GM12878 (cell line): Measurements from ENCODE around the gene TRAP1. TPM values are rescaled to one million over a fixed set of nuclear protein-coding genes. Genes with fewer than 3 reads are reported as not detected.

Source experiments
- ATAC-seq: fragments of 200-7000 bp; cut with Tn5 transposase; 3 replicates; pipeline ENCODE4 v1.9.1; 2020; ENCODE audit warnings: mild to moderate bottlenecking, moderate library complexity
- BruUV-seq: library from RNA; stranded (reverse); fragments of 400-500 nt; replicated peaks from 2 replicates; lab custom pipeline; 2021; lab: Mats Ljungman, UMichigan
- CTCF ChIA-PET: fragments of 300-600 bp; sonication (Branson Sonifier 250); formaldehyde crosslinking; extraction: SDS; loops from one replicate; lab custom pipeline; 2021; ENCODE audit warnings: inconsistent platforms; lab: Yijun Ruan, JAX
- POLR2A ChIA-PET: fragments of 350-600 bp; formaldehyde crosslinking; extraction: SDS; loops from one replicate; lab custom pipeline; 2021; ENCODE audit warnings: inconsistent platforms; lab: Charles Lee
- RAD21 ChIA-PET: fragments of 300-600 bp; sonication (Branson Sonifier 250); formaldehyde crosslinking; loops from one replicate; lab custom pipeline; 2023; ENCODE audit warnings: antibody characterized with exemption; ENCODE audit not compliant: unreplicated experiment; lab: Charles Lee
- SMC1A ChIA-PET: fragments of 300-600 bp; sonication (Branson Sonifier 250); formaldehyde crosslinking; loops from one replicate; lab custom pipeline; 2023; ENCODE audit not compliant: unreplicated experiment, uncharacterized antibody; lab: Charles Lee
- DNase-seq: peaks from one replicate; pipeline ENCODE4 v3.0.0-alpha.2; 2011; ENCODE audit warnings: low read depth, low spot score
- FAIRE-seq: peaks from 3 replicates; lab custom pipeline; 2011; peaks lifted over from hg19 to GRCh38; lab: Jason Lieb, UNC
- H2AFZ ChIP-seq: 2 replicates; pipeline ENCODE4 v1.6.0; 2011; ENCODE audit warnings: low read depth, low read length, control low read depth; ENCODE audit not compliant: control insufficient read depth
- H3K27ac ChIP-seq: 2 replicates; pipeline ENCODE4 v1.5.1; 2011; ENCODE audit warnings: control low read depth; ENCODE audit not compliant: control insufficient read depth, insufficient read depth
- H3K27me3 ChIP-seq, 2 experiments: replicated peaks in 1 of 2; 2 replicates each; pipeline versions ENCODE4 v1.6.0 to v1.6.1; 2011; ENCODE audit warnings: low read length in 1 of 2; ENCODE audit not compliant: control insufficient read depth in 2 of 2, insufficient read depth in 2 of 2
- H3K36me3 ChIP-seq, 2 experiments: 2 replicates each; pipeline ENCODE4 v1.5.1; 2011; ENCODE audit warnings: low read length in 1 of 2; ENCODE audit not compliant: control insufficient read depth in 2 of 2, insufficient read depth in 2 of 2
- H3K4me1 ChIP-seq: 2 replicates; pipeline ENCODE4 v1.6.1; 2011; ENCODE audit warnings: mild to moderate bottlenecking, low read length, moderate library complexity, mixed read lengths; ENCODE audit not compliant: control insufficient read depth, insufficient read depth
- H3K4me2 ChIP-seq: 2 replicates; pipeline ENCODE4 v1.6.0; 2011; ENCODE audit warnings: control low read depth; ENCODE audit not compliant: control insufficient read depth, insufficient read depth
- H3K4me3 ChIP-seq: fragments of 200-600 bp; sonication (generic); 2 replicates; pipeline ENCODE4 v1.5.1; 2016
- H3K79me2 ChIP-seq: 2 replicates; pipeline ENCODE4 v1.6.0; 2011; ENCODE audit warnings: low read length; ENCODE audit not compliant: control insufficient read depth, insufficient read depth
- H3K9ac ChIP-seq: 2 replicates; pipeline ENCODE4 v1.8.0; 2011; ENCODE audit warnings: low read length, control low read depth, mixed read lengths; ENCODE audit not compliant: control insufficient read depth, insufficient read depth
- H3K9me3 ChIP-seq: replicated peaks from 3 replicates; pipeline ENCODE4 v1.5.1; 2011; ENCODE audit warnings: mild to moderate bottlenecking, low read length; ENCODE audit not compliant: control insufficient read depth, insufficient read depth
- H4K20me1 ChIP-seq: 2 replicates; pipeline ENCODE4 v1.6.0; 2011; ENCODE audit not compliant: control insufficient read depth, insufficient read depth
- ATF2 ChIP-seq: IDR thresholded peaks from 2 replicates; pipeline ENCODE4 v1.6.1; 2012; ENCODE audit warnings: low read length, inconsistent platforms
- BCL11A ChIP-seq: IDR thresholded peaks from 2 replicates; pipeline ENCODE4 v1.6.1; 2011; ENCODE audit warnings: low read depth, low read length
- CREM ChIP-seq: IDR thresholded peaks from 2 replicates; pipeline ENCODE4 v1.6.1; 2014; ENCODE audit warnings: antibody characterized with exemption, low read depth
- CTCF ChIP-seq, 3 experiments: IDR thresholded peaks in 2 of 3; conservative IDR thresholded peaks in 1 of 3; 2 replicates each; pipeline ENCODE4 v1.5.1; 2011; ENCODE audit warnings: low read depth in 3 of 3, low read length in 3 of 3, mild to moderate bottlenecking in 3 of 3, control low read depth in 2 of 3, moderate library complexity in 2 of 3, inconsistent platforms in 1 of 3, mixed read lengths in 1 of 3; ENCODE audit not compliant: control insufficient read depth in 2 of 3, insufficient read depth in 1 of 3; ENCODE audit errors: extremely low read depth in 1 of 3
- ELK1 ChIP-seq: IDR thresholded peaks from 2 replicates; pipeline ENCODE4 v1.6.1; 2012; ENCODE audit warnings: low read depth, low read length, improper control_type of control experiment
- MTA2 ChIP-seq: fragments of 450-650 bp; IDR thresholded peaks from 2 replicates; pipeline ENCODE4 v1.6.1; 2016; ENCODE audit warnings: low read depth, mild to moderate bottlenecking, moderate library complexity
- MXI1 ChIP-seq: fragments of 150-350 bp; IDR thresholded peaks from 2 replicates; pipeline ENCODE4 v1.6.1; 2011; ENCODE audit warnings: low read depth, mild to moderate bottlenecking, inconsistent platforms, low read length, improper control_type of control experiment
- NFIC ChIP-seq: IDR thresholded peaks from 2 replicates; pipeline ENCODE4 v1.6.1; 2012; ENCODE audit warnings: low read depth, mild to moderate bottlenecking, inconsistent platforms, low read length, moderate library complexity
- PAX5 ChIP-seq: IDR thresholded peaks from 2 replicates; pipeline ENCODE4 v1.6.1; 2011; ENCODE audit warnings: low read depth, low read length, borderline replicate concordance
- RAD51 ChIP-seq: fragments of 450-650 bp; IDR thresholded peaks from 2 replicates; pipeline ENCODE4 v1.6.1; 2016; ENCODE audit warnings: moderate library complexity, mild to moderate bottlenecking, inconsistent platforms
- RFX5 ChIP-seq: IDR thresholded peaks from 2 replicates; pipeline ENCODE4 v1.6.1; 2011; ENCODE audit warnings: low read depth, low read length, improper control_type of control experiment
- SPI1 ChIP-seq: IDR thresholded peaks from 2 replicates; pipeline ENCODE4 v1.6.1; 2011; ENCODE audit warnings: low read depth, mild to moderate bottlenecking, low read length, moderate library complexity, borderline replicate concordance; ENCODE audit not compliant: insufficient read depth
- SUPT20H ChIP-seq: IDR thresholded peaks from 2 replicates; pipeline ENCODE4 v1.6.1; 2011; ENCODE audit warnings: low read depth, mild to moderate bottlenecking, low read length, moderate library complexity, borderline replicate concordance; ENCODE audit not compliant: control insufficient read depth
- TCF3 ChIP-seq: IDR thresholded peaks from 2 replicates; pipeline ENCODE4 v1.6.1; 2012; ENCODE audit warnings: low read depth, mild to moderate bottlenecking, low read length, borderline replicate concordance; ENCODE audit not compliant: insufficient read depth
- USF2 ChIP-seq: IDR thresholded peaks from 2 replicates; pipeline ENCODE4 v1.6.1; 2011; ENCODE audit warnings: low read depth, low read length, improper control_type of control experiment, borderline replicate concordance
- WGBS: methylation state at CpG from one replicate; pipeline ENCODE4 v1.1.6; 2016; ENCODE audit warnings: low lambda C conversion rate; ENCODE audit not compliant: insufficient replicate concordance, insufficient coverage; ENCODE audit errors: missing lambda C conversion rate; 5-methylcytosine and 5-hydroxymethylcytosine counted together
- in situ Hi-C: fragments of 300-500 bp; cut with MboI; formaldehyde crosslinking; loops from 9 replicates; pipeline ENCODE4 v1.14.3; 2018; ENCODE audit warnings: mixed read lengths
- intact Hi-C: fragments of 100-400 bp; cut with micrococcal nuclease; formaldehyde crosslinking; loops from one replicate; pipeline ENCODE4 v1.14.2; 2022; ENCODE audit not compliant: unreplicated experiment
- polyA plus RNA-seq, 11 experiments: library from polyadenylated mRNA; depleted of rRNA in 4 of 11; unstranded in 6 of 11; stranded (reverse) in 5 of 11; fragments of >200 nt; fragmentation: Nextera tagmentation in 4 of 11; fragmentation: Illumina TruSeq in 1 of 11; extraction: Ambion mirVana in 4 of 11; extraction: Trizol in 1 of 11; gene quantifications; 1 replicate in 1 of 11; 2 replicates in 10 of 11; pipeline versions ENCODE4 v1.2.1 to v1.2.3, GENCODE V29; 2011 to 2016; ENCODE audit warnings: inconsistent platforms in 2 of 11, missing spikeins in 2 of 11, low read depth in 1 of 11
- total RNA-seq, 4 experiments: library from RNA; depleted of rRNA in 3 of 4; stranded (reverse); fragments of >200 nt in 3 of 4; fragmentation: Illumina TruSeq in 1 of 4; extraction: Trizol in 1 of 4; gene quantifications; 2 replicates each; pipeline versions ENCODE4 v1.2.1 to v1.2.3, GENCODE V29; 2013 to 2021

The TRAP1 gene
- total and polyA plus RNA-seq, 10 of the 15 experiments (the other 5 are each of a cell fraction or from before 2014, with no cell fraction given), result 16.3 to 442 (median 241) TPM

- Histone ChIP-seq H3K9me3 (no peaks in the 10 kb centered on the region), H3K4me1 (peaks cover 41% of the 10 kb centered on the region), H3K4me3 (peak overlapping the region; percentile 16; the same call in 1 of the 2 replicates), H3K36me3 (no peaks in the 10 kb centered on the region), H4K20me1 (no peaks in the 10 kb centered on the region), H3K4me2 (peak overlapping the region; percentile 85), H2AFZ (peak overlapping the region; percentile 61), H3K27ac (peak overlapping the region; percentile 82), H3K27me3 (no peaks in the 10 kb centered on the region), H3K9ac (0 out of 2 replicates have a peak overlapping the region, but pooled peaks have one; percentile 34), H3K79me2 (peaks cover 1% of the 10 kb centered on the region)
- intact Hi-C loops, result no loop called here
- 15% methylated on average over 4 of the region's 4 CpGs for WGBS
- in situ Hi-C loops, result no loop called here
- no peak for DNase-seq
- no TSS peak for BruUV-seq
- SMC1A ChIA-PET, result interaction anchor here (0.6 to 1.2 kb wide), 9 partner anchors 9 to 384 kb away, joined by 3 to 4 read pairs (median 3); no protein-coding TSS in a partner anchor
- peak; percentile 86 for ATAC-seq
- POLR2A ChIA-PET, result interaction anchor here (0.7 to 1.8 kb wide), 4 partner anchors 9 to 19 kb away, joined by 3 to 5 read pairs (median 4); no protein-coding TSS in a partner anchor
- RAD21 ChIA-PET, result interaction anchor here (0.6 to 1.1 kb wide), 7 partner anchors 14 to 252 kb away, joined by 3 to 6 read pairs (median 3); partner anchors contain the start of gene SLX4
- FAIRE-seq, result peak; percentile 61
- CTCF ChIA-PET, result interaction anchor here (0.6 to 1.5 kb wide), 11 partner anchors 11 to 1360 kb away, joined by 3 to 7 read pairs (median 3); partner anchors contain the start of genes DNASE1 and SLX4
- TF ChIP-seq TCF3 (no peak), BCL11A (no peak), RAD51 (no peak), RFX5 (no peak), CREM (peak; percentile 15; the same call in 1 of the 2 replicates), NFIC (peak; percentile 65; the same call in 1 of the 2 replicates), ELK1 (no peak), SPI1 (peak; percentile 65), MXI1 (no peak), PAX5 (peak; percentile 62; the same call in 1 of the 2 replicates), MTA2 (peak; percentile 54), ATF2 (0 out of 2 replicates have a peak, but pooled peaks have one; percentile 38), SUPT20H (no peak), CTCF (IDR thresholded peaks at IDR 0.05 in 2 of 3, conservative IDR thresholded peaks at IDR 0.05 in 1 of 3; ENCODE audit: control insufficient read depth in 2 of 3, extremely low read depth in 1 of 3, insufficient read depth in 1 of 3, low read depth in 3 of 3, low read length in 3 of 3) (peak in 2 of 3 experiments; percentile 19 to 35; a peak in 2 of 6 replicates), USF2 (no peak)
Observed at GRCh38 chr16:3625911-3626732, 91.2 kb downstream of the TRAP1 start.
